GM12878 (cell line): Measurements from ENCODE around the gene STK32B.

ENCODE experiments used
- CHD2 ChIP-seq: IDR thresholded peaks from 2 replicates; pipeline ENCODE4 v1.6.1; 2011; ENCODE audit warnings: low read depth, low read length, improper control_type of control experiment, borderline replicate concordance
- TF ChIP-seq, protein P1 (sequence below), 3 experiments: IDR thresholded peaks in 2 of 3; conservative IDR thresholded peaks in 1 of 3; 2 replicates each; pipeline ENCODE4 v1.5.1; 2011; ENCODE audit warnings: low read depth in 3 of 3, low read length in 3 of 3, mild to moderate bottlenecking in 3 of 3, control low read depth in 2 of 3, moderate library complexity in 2 of 3, inconsistent platforms in 1 of 3, mixed read lengths in 1 of 3; ENCODE audit not compliant: control insufficient read depth in 2 of 3, insufficient read depth in 1 of 3; ENCODE audit errors: extremely low read depth in 1 of 3

DNA sequence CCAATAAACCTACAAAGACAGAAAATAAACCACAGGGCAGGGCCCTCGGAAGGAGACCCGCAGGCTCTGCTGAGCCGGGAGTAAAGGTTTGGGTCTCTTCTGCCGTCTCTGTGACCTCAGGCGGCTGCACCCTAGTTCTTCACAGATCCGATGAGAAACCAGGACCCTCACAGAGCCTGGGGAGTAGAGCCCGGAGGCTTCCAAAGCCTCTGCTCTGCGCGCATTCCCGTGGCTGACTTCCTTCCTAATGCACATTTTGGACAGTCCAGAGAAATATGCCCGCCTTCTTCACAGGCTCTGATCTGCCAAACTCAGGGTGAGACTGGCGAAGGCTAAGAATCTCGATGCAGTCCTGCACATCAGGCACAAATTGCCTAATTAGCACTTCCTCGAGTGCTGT lies 411.6 kb downstream of the STK32B start:
- TF ChIP-seq CHD2 = no peak
- TF ChIP-seq, protein P1, sequence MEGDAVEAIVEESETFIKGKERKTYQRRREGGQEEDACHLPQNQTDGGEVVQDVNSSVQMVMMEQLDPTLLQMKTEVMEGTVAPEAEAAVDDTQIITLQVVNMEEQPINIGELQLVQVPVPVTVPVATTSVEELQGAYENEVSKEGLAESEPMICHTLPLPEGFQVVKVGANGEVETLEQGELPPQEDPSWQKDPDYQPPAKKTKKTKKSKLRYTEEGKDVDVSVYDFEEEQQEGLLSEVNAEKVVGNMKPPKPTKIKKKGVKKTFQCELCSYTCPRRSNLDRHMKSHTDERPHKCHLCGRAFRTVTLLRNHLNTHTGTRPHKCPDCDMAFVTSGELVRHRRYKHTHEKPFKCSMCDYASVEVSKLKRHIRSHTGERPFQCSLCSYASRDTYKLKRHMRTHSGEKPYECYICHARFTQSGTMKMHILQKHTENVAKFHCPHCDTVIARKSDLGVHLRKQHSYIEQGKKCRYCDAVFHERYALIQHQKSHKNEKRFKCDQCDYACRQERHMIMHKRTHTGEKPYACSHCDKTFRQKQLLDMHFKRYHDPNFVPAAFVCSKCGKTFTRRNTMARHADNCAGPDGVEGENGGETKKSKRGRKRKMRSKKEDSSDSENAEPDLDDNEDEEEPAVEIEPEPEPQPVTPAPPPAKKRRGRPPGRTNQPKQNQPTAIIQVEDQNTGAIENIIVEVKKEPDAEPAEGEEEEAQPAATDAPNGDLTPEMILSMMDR (IDR thresholded peaks at IDR 0.05 in 2 of 3, conservative IDR thresholded peaks at IDR 0.05 in 1 of 3; ENCODE audit: control insufficient read depth in 2 of 3, extremely low read depth in 1 of 3, insufficient read depth in 1 of 3, low read depth in 3 of 3, low read length in 3 of 3) = no peak
